ENCODE measurements around the gene KCNJ4.

The KCNJ4 gene

DNA sequence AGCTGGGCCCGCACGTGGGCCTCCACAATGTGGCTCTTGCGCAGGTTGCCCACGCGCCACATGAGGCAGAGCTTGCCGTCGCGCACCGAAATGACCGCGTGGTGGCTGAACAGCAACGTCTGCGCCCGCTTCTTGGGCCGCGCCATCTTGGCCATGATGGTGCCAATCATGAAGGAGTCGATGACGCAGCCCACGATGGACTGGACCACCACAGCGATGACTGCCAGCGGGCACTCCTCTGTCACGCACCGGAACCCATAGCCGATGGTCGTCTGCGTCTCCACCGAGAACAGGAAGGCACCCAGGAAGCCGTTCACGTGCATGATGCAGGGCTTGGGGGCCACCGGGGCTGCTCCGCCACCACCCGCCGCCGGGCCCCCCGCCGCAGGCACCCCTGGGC is 27.5 kb downstream of the KCNJ4 start:
- DNase-seq (ENCODE audit: low spot score) = no peak
- in situ Hi-C loops (cut with MboI; ENCODE audit: low sequenced_read_pairs, unreplicated experiment) = no loop called here
- TF ChIP-seq, protein P1, sequence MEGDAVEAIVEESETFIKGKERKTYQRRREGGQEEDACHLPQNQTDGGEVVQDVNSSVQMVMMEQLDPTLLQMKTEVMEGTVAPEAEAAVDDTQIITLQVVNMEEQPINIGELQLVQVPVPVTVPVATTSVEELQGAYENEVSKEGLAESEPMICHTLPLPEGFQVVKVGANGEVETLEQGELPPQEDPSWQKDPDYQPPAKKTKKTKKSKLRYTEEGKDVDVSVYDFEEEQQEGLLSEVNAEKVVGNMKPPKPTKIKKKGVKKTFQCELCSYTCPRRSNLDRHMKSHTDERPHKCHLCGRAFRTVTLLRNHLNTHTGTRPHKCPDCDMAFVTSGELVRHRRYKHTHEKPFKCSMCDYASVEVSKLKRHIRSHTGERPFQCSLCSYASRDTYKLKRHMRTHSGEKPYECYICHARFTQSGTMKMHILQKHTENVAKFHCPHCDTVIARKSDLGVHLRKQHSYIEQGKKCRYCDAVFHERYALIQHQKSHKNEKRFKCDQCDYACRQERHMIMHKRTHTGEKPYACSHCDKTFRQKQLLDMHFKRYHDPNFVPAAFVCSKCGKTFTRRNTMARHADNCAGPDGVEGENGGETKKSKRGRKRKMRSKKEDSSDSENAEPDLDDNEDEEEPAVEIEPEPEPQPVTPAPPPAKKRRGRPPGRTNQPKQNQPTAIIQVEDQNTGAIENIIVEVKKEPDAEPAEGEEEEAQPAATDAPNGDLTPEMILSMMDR (IDR thresholded peaks at IDR 0.05; ENCODE audit: borderline replicate concordance, control extremely low read depth, extremely low read depth, insufficient read depth, missing control alignments) = no peak

DNA sequence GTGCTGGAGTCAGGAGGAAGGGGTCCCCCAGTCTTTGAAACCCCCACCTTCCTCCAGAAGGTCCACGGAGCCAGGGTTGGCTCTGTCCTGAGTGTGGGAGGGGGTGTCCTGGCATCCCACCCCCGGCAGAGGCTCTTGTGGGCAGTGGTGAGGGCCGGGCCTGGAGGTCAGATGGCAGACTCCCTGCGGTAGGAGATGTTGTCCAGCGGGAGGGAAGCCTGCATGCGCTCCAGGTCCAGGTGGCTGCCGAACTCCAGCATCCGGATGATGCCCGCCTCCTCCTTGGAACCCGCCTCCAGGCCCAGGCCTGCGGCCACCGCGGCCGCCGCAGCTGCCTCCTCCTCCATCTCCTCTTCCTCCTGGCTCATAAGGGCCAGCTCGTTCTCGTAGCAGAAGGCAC is 28.4 kb downstream of the KCNJ4 start:
- in situ Hi-C loops (cut with MboI; ENCODE audit: low sequenced_read_pairs, unreplicated experiment) = no loop called here
- DNase-seq (ENCODE audit: low spot score) = no peak
- TF ChIP-seq, protein P1 (IDR thresholded peaks at IDR 0.05; ENCODE audit: borderline replicate concordance, control extremely low read depth, extremely low read depth, insufficient read depth, missing control alignments) = no peak

DNA sequence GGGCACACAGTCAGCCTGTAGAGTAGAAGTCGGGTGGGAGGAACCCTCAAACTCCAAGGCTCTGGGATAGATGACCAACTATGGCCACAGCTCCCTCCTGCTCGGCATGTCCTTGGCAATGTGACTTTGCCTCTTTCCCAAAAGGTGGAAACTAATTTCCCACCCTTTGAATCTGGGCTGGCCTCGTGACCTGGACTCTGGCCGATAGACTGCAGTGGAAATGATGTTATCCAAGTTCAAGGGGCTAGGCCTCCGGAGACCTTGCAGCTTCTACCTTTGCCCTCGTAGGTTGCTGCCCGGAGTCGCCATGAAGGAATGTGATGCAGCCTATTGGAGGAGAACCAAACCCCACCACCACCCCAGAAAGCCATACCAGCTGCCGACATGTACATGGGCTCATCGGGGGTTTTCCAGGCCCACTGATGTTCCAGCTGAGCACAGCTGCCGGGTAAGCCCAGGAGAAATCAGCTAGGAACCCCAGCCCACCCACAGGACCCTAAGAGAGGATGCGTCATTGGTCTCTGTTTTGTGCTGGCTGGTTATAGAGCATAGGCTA is 30.4 kb downstream of the KCNJ4 start:
- no peak for DNase-seq (ENCODE audit: low spot score)
- TF ChIP-seq, protein P1 (IDR thresholded peaks at IDR 0.05; ENCODE audit: borderline replicate concordance, control extremely low read depth, extremely low read depth, insufficient read depth, missing control alignments) = no peak
- in situ Hi-C loops (cut with MboI; ENCODE audit: low sequenced_read_pairs, unreplicated experiment) = no loop called here

DNA sequence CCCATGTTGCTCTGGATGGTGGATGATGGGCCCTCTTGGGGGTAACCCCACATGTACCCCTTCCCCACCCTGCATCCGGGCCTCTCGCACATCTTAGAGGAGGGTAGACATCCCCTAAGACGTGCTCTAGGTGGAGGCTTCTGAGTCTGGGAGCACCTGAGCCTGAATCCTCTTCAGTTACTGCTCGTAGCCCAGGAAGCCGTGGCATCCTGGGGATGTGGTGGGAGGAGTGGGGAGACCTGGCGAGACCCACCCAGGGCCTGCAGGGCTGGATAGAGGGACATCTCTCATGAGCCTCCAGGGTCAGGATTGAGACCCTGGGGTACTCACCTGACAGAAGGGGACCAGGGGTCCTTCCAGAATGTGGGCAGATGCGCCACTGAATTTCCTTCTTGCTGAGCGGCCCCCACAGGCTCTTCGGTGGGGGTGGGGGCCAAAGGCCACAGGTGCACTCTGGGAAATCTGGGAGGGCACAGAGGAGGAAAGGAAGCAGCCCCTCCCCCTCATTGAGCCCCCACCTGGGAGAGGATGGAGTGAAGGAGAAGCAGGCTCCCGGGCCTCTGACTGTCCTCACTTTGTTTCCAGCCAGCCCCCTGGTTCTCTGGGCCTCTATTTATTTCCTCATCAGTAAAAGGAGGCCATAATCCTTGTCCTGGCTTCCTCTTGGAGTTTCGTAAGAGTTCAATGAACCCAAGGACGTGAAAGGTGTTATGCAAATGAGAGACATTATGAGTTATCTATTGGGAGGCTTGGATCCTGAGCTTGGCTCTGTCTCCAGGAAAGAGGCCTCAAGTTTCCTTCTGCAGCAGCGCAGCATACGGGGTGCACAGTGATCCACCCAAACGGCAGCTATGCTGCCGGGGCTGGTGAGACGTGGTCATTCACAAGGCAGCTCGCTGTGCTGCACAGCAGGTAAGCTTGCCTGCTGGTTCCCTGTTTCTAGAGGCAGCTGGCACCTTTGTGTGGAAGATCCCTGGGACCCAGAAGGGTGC is 31.2 kb downstream of the KCNJ4 start:
- in situ Hi-C loops (cut with MboI; ENCODE audit: low sequenced_read_pairs, unreplicated experiment) = no loop called here
- DNase-seq (ENCODE audit: low spot score) = no peak
- TF ChIP-seq, protein P1 (IDR thresholded peaks at IDR 0.05; ENCODE audit: borderline replicate concordance, control extremely low read depth, extremely low read depth, insufficient read depth, missing control alignments) = no peak

DNA sequence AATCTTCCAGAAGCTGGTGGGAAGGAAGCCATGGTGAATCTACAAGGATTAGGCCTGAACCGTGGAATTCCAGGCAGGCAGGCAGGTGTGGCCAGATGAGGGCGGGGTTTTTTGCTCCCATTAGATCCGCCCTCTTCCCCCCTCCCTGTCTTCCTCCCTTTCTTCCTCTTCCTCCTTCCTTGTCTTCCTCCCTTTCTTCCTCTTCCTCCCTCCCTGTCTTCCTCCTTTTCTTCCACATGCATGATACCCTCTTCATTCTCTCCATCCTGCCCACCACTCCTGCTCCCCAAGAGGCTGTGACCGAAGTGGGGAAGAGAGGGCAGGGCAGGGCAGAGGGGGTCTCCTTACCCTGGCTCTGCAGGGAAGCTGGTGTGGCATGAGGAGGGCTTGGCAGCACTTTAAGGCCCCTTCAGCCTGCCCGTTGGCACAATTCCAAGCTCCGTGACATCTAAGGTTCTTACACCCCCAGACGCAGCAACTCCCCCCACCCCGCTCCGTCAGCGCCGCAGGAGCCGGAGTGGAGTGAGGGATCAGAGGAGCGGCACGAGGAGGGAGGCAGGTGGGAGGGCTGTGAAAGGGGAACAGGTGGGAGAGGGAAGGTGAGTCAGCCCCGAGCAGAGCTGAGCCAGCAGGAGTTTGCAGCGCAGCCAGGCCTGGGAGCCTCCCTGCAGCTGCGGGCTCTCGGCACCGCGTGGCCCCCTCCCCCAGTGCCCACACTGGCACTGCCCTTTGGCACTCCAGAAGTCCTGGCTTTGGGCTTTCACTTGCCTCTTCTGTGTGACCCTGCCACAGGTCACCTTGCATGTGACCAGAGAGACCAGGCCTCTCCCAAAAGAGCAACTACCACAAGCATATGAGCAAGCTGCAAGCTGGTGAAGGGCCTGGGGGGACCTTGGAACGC is 32.1 kb downstream of the KCNJ4 start:
- in situ Hi-C loops (cut with MboI; ENCODE audit: low sequenced_read_pairs, unreplicated experiment) = no loop called here
- TF ChIP-seq, protein P1 (IDR thresholded peaks at IDR 0.05; ENCODE audit: borderline replicate concordance, control extremely low read depth, extremely low read depth, insufficient read depth, missing control alignments) = no peak
- DNase-seq (ENCODE audit: low spot score) = no peak

DNA sequence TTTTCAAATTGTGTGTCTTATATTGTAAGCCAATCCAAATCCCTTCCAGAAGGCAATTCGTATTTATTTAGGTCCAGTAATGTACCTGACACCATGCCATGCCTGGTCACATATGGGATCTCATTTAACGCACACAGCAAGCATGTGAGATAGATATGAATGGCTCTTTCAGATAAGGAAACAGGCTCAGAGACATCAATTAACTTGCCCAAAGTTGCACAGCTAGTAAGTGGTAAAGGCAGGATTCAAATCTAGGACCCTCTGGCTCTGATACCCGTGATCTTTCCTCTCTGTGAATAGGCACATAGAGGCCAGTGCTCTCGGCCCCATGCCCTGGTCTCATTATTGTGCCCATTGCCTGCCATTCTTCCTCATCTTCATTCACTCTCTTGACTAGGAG is 34.3 kb downstream of the KCNJ4 start:
- TF ChIP-seq, protein P1 (IDR thresholded peaks at IDR 0.05; ENCODE audit: borderline replicate concordance, control extremely low read depth, extremely low read depth, insufficient read depth, missing control alignments) = no peak

More for the DNA sequence above, 34.3 kb downstream of the KCNJ4 start:
- in situ Hi-C loops (cut with MboI; ENCODE audit: low sequenced_read_pairs, unreplicated experiment) = no loop called here
- no peak for DNase-seq (ENCODE audit: low spot score)

Data from GM13976 (cell line).